Mucosa of rectum (tissue), 2 donors: ENCODE data around the gene MGAT5.

ENCODE experiments used
- H3K27ac ChIP-seq, 2 donors: one replicate each; pipeline ENCODE4 v1.7.0; 2013; ENCODE audit warnings: inconsistent platforms in 2 of 2, low read depth in 2 of 2, low read length in 2 of 2
- H3K27me3 ChIP-seq, 2 donors: one replicate each; pipeline ENCODE4 v1.7.0; 2013; ENCODE audit warnings: low read length in 2 of 2; ENCODE audit not compliant: control insufficient read depth in 2 of 2, insufficient read depth in 2 of 2
- H3K36me3 ChIP-seq, 2 donors: one replicate each; pipeline ENCODE4 v1.7.0; 2013; ENCODE audit warnings: low read length in 2 of 2; ENCODE audit not compliant: control insufficient read depth in 2 of 2, insufficient read depth in 2 of 2
- H3K4me1 ChIP-seq, 2 donors: one replicate each; pipeline ENCODE4 v1.7.0; 2013; ENCODE audit warnings: low read length in 2 of 2, mild to moderate bottlenecking in 1 of 2; ENCODE audit not compliant: control insufficient read depth in 2 of 2, insufficient read depth in 2 of 2
- H3K4me3 ChIP-seq, 2 donors: one replicate each; pipeline ENCODE4 v1.7.0; 2013; ENCODE audit warnings: low read length in 2 of 2
- H3K9ac ChIP-seq, 2 donors: one replicate each; pipeline ENCODE4 v1.7.0; 2013; ENCODE audit warnings: low read length in 2 of 2, low read depth in 1 of 2, mild to moderate bottlenecking in 1 of 2
- H3K9me3 ChIP-seq, 2 donors: one replicate each; pipeline ENCODE4 v1.7.0; 2013; ENCODE audit warnings: low read length in 2 of 2; ENCODE audit not compliant: control insufficient read depth in 2 of 2
- donor health status: healthy.
- donor health status: Normal muscosa, but diverticular disease.

Gene MGAT5

DNA sequence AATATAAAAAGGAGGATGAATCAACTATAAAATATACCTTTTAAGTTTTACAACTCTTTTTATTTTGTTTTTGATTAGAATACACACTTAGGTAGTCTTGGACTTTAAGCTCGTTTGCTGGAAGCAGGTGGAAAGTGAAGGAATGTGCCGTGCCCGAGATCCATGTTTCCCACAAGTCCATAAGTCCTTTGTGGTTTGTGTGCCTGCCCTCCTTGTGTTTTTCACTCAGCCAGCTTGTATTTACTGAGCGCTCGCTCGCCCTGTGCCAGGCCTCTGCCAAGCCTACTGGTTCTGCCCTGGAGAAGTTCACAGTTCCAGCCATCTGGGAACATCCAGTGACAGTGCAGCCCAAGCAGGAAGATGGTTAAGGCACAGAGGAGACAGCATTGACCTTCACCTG, 142.6 kb downstream of the MGAT5 start:
- Histone ChIP-seq H3K4me3 (peak overlapping the region in 1 of 2 donors; percentile 2), H3K27ac (peak overlapping the region; percentile 59 to 69), H3K27me3 (no peaks in the 10 kb centered on the region), H3K9ac (no peak overlapping the region), H3K36me3 (peaks cover 3% of the 10 kb centered on the region in 2 donors), H3K9me3 (no peaks in the 10 kb centered on the region), H3K4me1 (peaks cover 27 to 55% of the 10 kb centered on the region in 2 donors)

DNA sequence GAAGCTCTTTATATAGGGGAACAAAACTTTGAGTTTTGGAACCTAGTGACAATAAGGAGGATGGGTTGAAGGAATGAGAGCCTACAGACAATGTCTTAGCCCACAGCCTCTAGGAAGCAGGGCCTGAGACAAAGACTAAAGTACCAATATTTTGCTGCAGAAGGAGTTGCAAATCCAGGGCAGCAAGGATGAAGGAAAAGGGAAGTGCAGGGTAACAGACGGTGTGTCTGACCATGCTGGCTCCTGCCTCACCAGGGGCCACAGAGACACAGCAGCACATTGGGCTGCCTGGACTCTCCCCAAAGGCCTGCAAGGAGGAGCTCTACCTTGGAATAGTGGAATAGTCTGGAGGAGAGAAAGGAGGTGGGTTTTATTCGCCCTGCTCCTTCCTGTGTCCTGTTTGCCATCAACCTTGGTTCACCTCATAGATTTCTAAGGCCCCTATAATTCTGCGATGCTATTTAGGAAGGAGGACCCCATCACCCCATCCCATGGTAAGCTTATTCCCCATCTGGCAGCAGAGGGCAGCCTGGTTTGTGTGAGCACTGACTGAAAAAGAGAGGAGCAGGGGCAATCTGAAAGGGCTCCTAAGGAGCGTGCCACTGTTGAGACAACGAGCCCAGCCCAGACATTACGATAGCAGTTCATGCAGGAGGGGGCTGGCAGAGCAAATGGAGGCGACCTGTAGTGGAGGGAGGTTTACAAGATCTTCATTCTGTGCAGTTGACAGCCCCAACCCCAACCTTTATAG, 143.4 kb downstream of the MGAT5 start:
- Histone ChIP-seq H3K27me3 (no peaks in the 10 kb centered on the region), H3K4me1 (peaks cover 21 to 51% of the 10 kb centered on the region in 2 donors), H3K9ac (no peak overlapping the region), H3K27ac (peak overlapping the region; percentile 59 to 69), H3K4me3 (peak overlapping the region in 1 of 2 donors; percentile 2), H3K9me3 (no peaks in the 10 kb centered on the region), H3K36me3 (peaks cover 3% of the 10 kb centered on the region in 2 donors)

DNA sequence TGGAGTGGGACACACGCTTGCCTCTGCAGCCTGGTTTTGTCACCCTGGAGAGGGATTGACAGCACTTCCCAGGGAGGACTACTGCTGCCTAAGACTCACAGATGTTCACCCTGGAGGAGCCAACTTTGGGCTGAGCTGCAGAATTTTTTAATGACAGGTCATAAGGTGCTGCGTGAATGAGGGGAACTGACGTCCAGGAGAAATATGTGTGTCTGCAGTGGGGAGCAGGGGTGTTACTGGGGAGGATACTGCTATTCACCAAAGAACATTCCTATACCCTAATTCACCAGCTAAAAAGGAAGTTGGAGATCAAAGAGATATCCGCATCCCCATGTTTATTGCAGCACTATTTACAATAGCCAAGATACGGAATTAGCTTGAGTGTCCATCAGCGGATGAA, 144.4 kb downstream of the MGAT5 start:
- no peaks in the 10 kb centered on the region for H3K27me3 ChIP-seq
- H3K27ac ChIP-seq: peak overlapping the region in 1 of 2 donors; percentile 6
- H3K9me3 ChIP-seq: no peaks in the 10 kb centered on the region
- H3K4me3 ChIP-seq: no peak overlapping the region
- no peak overlapping the region for H3K9ac ChIP-seq
- H3K36me3 ChIP-seq: peaks cover 3 to 8% of the 10 kb centered on the region in 2 donors
- peaks cover 16 to 43% of the 10 kb centered on the region in 2 donors for H3K4me1 ChIP-seq

DNA sequence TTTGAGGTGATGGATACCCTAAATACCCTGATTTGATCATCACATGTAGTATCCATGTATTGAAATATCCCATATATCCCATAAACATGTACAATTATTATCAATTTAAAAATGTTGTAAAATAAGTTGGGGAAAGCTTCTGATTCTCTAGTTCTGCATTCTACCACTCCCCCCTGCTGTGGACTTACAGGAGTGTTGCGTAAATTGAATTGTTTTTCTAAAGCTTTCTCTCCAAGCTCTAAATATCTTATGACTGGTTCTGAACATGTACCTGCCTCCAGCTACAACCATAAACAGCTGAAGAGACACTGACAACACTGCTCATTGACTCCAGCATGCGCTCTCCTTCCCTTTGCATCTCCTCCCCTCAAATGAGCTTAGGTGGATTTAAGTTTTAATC, 145.2 kb downstream of the MGAT5 start:
- Histone ChIP-seq H3K4me1 (peaks cover 16 to 41% of the 10 kb centered on the region in 2 donors), H3K36me3 (peaks cover 8 to 16% of the 10 kb centered on the region in 2 donors), H3K27ac (no peak overlapping the region)

DNA sequence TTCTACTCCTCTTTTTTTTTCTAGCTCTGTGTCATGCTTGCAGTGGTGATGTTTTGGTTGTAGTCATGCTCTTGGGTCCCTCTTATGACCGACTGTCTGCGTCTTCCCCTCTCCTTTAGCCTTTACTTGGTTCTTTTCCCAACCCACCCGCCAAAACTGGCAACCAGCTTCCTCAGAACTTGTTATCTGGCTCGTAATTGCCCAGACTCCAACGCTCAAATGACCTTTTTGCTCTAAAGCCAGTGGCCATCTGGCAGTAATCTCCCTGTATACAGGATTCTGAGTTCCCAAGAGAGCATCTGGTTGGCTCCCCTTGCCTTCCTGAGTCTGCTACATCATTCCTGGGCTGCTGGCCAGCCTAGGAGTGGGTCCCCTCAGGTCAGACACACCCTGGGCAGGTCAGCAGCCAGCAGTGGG, 147.2 kb downstream of the MGAT5 start:
- H3K9me3 ChIP-seq: no peaks in the 10 kb centered on the region
- H3K27me3 ChIP-seq: no peaks in the 10 kb centered on the region
- no peak overlapping the region for H3K4me3 ChIP-seq
- no peak overlapping the region for H3K9ac ChIP-seq
- H3K27ac ChIP-seq: no peak overlapping the region
- peaks cover 16 to 28% of the 10 kb centered on the region in 2 donors for H3K4me1 ChIP-seq
- peaks cover 16 to 23% of the 10 kb centered on the region in 2 donors for H3K36me3 ChIP-seq

More for the DNA sequence above, 145.2 kb downstream of the MGAT5 start:
- H3K27me3 ChIP-seq: no peaks in the 10 kb centered on the region
- H3K9ac ChIP-seq: no peak overlapping the region
- no peaks in the 10 kb centered on the region for H3K9me3 ChIP-seq
- no peak overlapping the region for H3K4me3 ChIP-seq

DNA sequence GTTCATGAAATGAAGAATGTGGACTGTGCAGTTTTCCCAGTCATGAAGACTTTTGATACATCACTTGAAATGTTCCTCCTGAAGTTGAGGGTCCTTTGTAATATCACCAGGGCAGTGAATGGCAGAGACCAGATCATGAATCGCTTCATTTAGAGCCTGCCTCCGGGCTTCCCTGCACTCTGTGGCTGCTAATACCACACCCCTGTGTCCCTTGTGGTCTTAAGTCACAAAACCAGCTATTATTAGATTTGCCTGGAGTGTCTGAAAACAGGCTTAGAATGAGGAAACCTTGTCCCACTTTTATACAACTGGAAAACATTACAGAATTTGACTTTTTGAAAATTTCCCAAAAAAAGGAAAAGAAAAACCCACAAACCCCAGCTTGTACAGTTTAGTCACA, 147.9 kb downstream of the MGAT5 start:
- no peak overlapping the region for H3K4me3 ChIP-seq
- no peak overlapping the region for H3K27ac ChIP-seq
- peaks cover 18 to 23% of the 10 kb centered on the region in 2 donors for H3K36me3 ChIP-seq
- H3K9ac ChIP-seq: no peak overlapping the region
- H3K27me3 ChIP-seq: no peaks in the 10 kb centered on the region
- no peaks in the 10 kb centered on the region for H3K9me3 ChIP-seq
- peaks cover 15 to 25% of the 10 kb centered on the region in 2 donors for H3K4me1 ChIP-seq

DNA sequence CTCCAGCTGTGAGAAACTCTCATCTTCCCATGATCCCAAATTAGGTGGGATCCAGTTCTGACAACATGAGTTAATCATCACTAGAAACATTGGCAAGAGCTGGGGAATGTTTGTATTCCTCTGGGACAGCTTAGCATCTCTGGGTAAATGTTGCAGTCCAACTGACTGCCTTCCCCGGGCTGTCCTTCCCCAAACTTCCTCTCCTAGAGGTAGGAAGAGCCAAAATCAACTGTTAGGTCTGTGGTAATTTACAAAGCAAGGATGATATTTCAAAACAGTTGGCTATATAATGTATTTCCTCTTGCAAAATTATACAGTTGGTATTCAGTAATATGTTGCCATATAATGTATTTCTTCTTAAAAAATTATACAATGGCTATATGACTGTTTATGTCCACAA, 148.5 kb downstream of the MGAT5 start:
- Histone ChIP-seq H3K27me3 (no peaks in the 10 kb centered on the region), H3K9ac (no peak overlapping the region), H3K9me3 (no peaks in the 10 kb centered on the region), H3K4me1 (peaks cover 9 to 19% of the 10 kb centered on the region in 2 donors), H3K36me3 (peaks cover 19 to 23% of the 10 kb centered on the region in 2 donors), H3K4me3 (no peak overlapping the region), H3K27ac (no peak overlapping the region)

DNA sequence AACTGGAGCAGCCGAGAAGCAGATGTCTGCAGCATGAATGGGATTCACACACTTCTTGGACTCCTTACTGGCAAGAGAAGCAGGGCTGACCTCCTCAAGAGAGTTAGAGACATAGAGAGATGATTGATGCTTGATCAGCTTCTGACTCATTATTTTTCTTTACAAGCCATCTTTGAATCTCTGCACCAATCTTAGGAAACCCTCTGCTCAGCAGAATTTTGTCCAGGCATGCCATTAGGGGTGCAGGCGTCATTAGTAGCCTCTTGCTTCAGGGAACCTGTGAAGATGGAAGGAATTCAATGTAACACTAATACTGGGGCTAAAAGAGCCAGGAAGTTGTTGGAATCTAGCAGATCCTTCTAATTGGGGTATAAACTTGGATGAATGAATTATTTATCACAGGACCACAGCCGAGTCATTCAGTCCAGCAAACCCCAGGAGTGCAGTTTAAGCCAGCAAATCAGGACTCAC, 151.8 kb downstream of the MGAT5 start:
- Histone ChIP-seq H3K27ac (no peak overlapping the region), H3K4me3 (no peak overlapping the region), H3K4me1 (peaks cover 1 to 17% of the 10 kb centered on the region in 2 donors)

DNA sequence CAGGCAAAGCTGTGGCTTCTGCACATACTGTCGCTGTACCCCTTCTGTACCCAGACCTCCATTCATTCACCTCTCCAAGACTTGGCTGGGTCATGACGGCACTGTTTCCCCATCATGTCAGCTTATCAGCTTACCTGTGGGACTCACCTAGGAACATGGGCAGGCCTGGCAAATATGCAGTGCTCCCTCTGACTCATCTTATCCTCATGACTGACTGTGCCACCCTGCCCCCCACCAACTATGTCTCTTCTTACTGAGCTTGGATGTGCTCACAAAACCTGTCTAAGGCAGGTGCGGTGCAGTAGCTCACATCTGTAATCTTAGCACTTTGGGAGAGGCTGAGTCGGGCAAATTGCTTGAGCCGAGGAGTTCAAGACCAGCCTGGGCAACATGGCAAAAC, 152.4 kb downstream of the MGAT5 start:
- Histone ChIP-seq H3K4me3 (no peak overlapping the region), H3K4me1 (peaks cover 5 to 20% of the 10 kb centered on the region in 2 donors), H3K36me3 (peaks cover 16 to 20% of the 10 kb centered on the region in 2 donors), H3K27ac (no peak overlapping the region), H3K9ac (no peak overlapping the region), H3K27me3 (no peaks in the 10 kb centered on the region), H3K9me3 (no peaks in the 10 kb centered on the region)

More for the DNA sequence above, 151.8 kb downstream of the MGAT5 start:
- Histone ChIP-seq H3K9ac (no peak overlapping the region), H3K9me3 (no peaks in the 10 kb centered on the region), H3K27me3 (no peaks in the 10 kb centered on the region), H3K36me3 (peaks cover 19 to 20% of the 10 kb centered on the region in 2 donors)

DNA sequence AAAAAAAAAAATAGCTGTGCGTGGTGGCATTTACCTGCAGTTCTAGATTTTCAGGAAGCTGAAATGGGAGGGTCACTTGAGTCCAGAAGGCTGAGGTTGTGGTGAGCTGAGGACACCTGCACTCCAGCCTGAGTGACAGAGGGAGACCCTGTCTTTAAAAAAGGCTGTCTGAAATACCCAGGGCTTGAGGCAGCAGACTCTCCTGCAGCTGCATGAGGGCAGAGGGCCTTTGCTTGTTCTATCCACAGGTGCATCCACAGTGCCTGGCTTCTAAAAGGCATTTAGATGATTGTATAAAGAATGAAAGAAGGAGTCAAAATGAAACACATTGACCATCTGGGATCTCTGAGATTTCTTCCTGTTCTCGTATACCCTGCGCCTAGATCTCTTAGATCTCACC, 152.9 kb downstream of the MGAT5 start:
- peaks cover 9 to 22% of the 10 kb centered on the region in 2 donors for H3K4me1 ChIP-seq
- no peaks in the 10 kb centered on the region for H3K27me3 ChIP-seq

More for the DNA sequence above, 152.9 kb downstream of the MGAT5 start:
- H3K4me3 ChIP-seq: no peak overlapping the region
- peaks cover 16 to 20% of the 10 kb centered on the region in 2 donors for H3K36me3 ChIP-seq
- no peak overlapping the region for H3K27ac ChIP-seq
- no peaks in the 10 kb centered on the region for H3K9me3 ChIP-seq
- no peak overlapping the region for H3K9ac ChIP-seq
